IPS-18a (cell line): ENCODE data around the gene JADE1.

Experiments
- H3K27ac ChIP-seq: one replicate; pipeline ENCODE4 v1.5.1; 2013; ENCODE audit warnings: low read length
- H3K27me3 ChIP-seq: one replicate; pipeline ENCODE4 v1.6.1; 2013; ENCODE audit warnings: mild to moderate bottlenecking, low read length; ENCODE audit not compliant: control insufficient read depth, insufficient read depth
- H3K36me3 ChIP-seq: one replicate; pipeline ENCODE4 v1.6.1; 2013; ENCODE audit warnings: low read depth, low read length; ENCODE audit not compliant: control insufficient read depth
- H3K4me1 ChIP-seq: one replicate; pipeline ENCODE4 v1.6.1; 2013; ENCODE audit warnings: low read depth, low read length; ENCODE audit not compliant: control insufficient read depth
- H3K4me3 ChIP-seq: one replicate; pipeline ENCODE4 v1.5.1; 2013; ENCODE audit warnings: low read length
- H3K9ac ChIP-seq: one replicate; pipeline ENCODE4 v1.6.1; 2013; ENCODE audit warnings: mild to moderate bottlenecking, low read length, moderate library complexity
- H3K9me3 ChIP-seq: one replicate; pipeline ENCODE4 v1.6.1; 2013; ENCODE audit warnings: low read depth, low read length; ENCODE audit not compliant: control insufficient read depth

The JADE1 gene

GRCh38 chr4:128907981-128908380 is 98.5 kb downstream of the JADE1 start:
- H3K4me1 ChIP-seq = no peaks in the 10 kb centered on the region
- H3K4me3 ChIP-seq = no peak overlapping the region
- no peaks in the 10 kb centered on the region for H3K27me3 ChIP-seq
- no peaks in the 10 kb centered on the region for H3K9me3 ChIP-seq
- H3K9ac ChIP-seq = no peak overlapping the region
- no peaks in the 10 kb centered on the region for H3K36me3 ChIP-seq
- H3K27ac ChIP-seq = no peak overlapping the region

GRCh38 chr4:128908735-128909134 is 99.2 kb downstream of the JADE1 start:
- Histone ChIP-seq H3K27ac (no peak overlapping the region), H3K4me3 (no peak overlapping the region), H3K4me1 (no peaks in the 10 kb centered on the region), H3K36me3 (no peaks in the 10 kb centered on the region), H3K9ac (no peak overlapping the region), H3K27me3 (no peaks in the 10 kb centered on the region), H3K9me3 (no peaks in the 10 kb centered on the region)

- Histone ChIP-seq H3K27me3 (no peaks in the 10 kb centered on the region), H3K9ac (no peak overlapping the region), H3K4me1 (no peaks in the 10 kb centered on the region)
These were observed 103.7 kb downstream of the JADE1 start for GRCh38 chr4:128913228-128913627.

DNA sequence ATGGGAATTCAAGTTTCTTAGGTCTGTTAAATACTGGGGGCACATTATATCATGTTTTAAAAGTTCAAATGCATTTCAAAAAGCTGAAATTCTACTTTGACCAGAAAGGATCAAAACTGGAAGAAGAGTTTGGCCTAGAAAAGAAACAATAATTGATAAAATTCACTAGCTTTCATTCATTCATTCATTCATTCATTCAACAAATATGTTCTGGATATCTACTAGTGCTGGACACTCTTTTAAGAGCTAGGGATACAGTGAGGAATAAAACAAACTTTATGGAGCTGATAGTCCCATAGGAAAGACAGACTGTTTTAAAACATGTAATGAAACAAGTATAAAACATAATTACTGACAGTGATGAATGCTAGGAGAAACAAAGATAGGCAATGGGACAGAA is 106.0 kb downstream of the JADE1 start:
- H3K9me3 ChIP-seq = no peaks in the 10 kb centered on the region
- no peak overlapping the region for H3K4me3 ChIP-seq
- H3K27me3 ChIP-seq = no peaks in the 10 kb centered on the region
- no peak overlapping the region for H3K27ac ChIP-seq
- H3K9ac ChIP-seq = no peak overlapping the region
- no peaks in the 10 kb centered on the region for H3K4me1 ChIP-seq
- no peaks in the 10 kb centered on the region for H3K36me3 ChIP-seq

More at GRCh38 chr4:128913228-128913627, 103.7 kb downstream of the JADE1 start:
- Histone ChIP-seq H3K36me3 (no peaks in the 10 kb centered on the region), H3K4me3 (no peak overlapping the region), H3K9me3 (no peaks in the 10 kb centered on the region), H3K27ac (no peak overlapping the region)

- Histone ChIP-seq H3K27me3 (no peaks in the 10 kb centered on the region), H3K36me3 (no peaks in the 10 kb centered on the region), H3K9me3 (no peaks in the 10 kb centered on the region), H3K4me1 (no peaks in the 10 kb centered on the region), H3K27ac (no peak overlapping the region), H3K4me3 (no peak overlapping the region), H3K9ac (no peak overlapping the region)
These were observed 107.3 kb downstream of the JADE1 start for GRCh38 chr4:128916832-128917231.

DNA sequence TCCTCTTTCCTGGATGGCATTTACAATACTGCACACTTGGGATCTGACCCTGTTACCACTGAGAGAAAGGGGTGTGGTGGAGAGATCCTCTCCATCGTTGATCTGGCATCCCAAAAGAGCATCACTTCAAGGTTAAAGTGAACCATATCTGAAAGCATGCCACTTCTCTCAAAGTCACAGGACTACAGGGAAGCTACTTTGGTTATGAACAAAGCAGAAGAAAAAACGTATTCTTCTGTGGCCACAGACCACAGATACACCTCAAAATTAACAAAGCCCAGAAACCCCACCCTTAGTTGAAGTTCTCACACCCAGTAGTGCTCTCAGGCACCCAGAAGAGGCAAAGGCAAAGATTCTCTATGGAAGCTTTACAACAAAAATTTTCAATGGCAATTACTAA is 108.3 kb downstream of the JADE1 start:
- Histone ChIP-seq H3K4me3 (no peak overlapping the region), H3K9ac (no peak overlapping the region), H3K27ac (no peak overlapping the region)

GRCh38 chr4:128921954-128922353 is 112.5 kb downstream of the JADE1 start:
- no peaks in the 10 kb centered on the region for H3K27me3 ChIP-seq
- no peak overlapping the region for H3K4me3 ChIP-seq
- no peaks in the 10 kb centered on the region for H3K4me1 ChIP-seq
- H3K27ac ChIP-seq = no peak overlapping the region
- no peaks in the 10 kb centered on the region for H3K36me3 ChIP-seq
- no peaks in the 10 kb centered on the region for H3K9me3 ChIP-seq
- no peak overlapping the region for H3K9ac ChIP-seq

More for the DNA sequence above, 108.3 kb downstream of the JADE1 start:
- Histone ChIP-seq H3K27me3 (no peaks in the 10 kb centered on the region), H3K36me3 (no peaks in the 10 kb centered on the region), H3K9me3 (no peaks in the 10 kb centered on the region), H3K4me1 (no peaks in the 10 kb centered on the region)
